GM18499 (cell line): ENCODE measurements around the gene KRI1.
"Not testable (repeated sequence)": the region's sequence is repeated elsewhere in the genome, so short reads cannot be mapped to it uniquely, and the experiment has no call there.

ENCODE experiments used
- ATAC-seq: cut with Tn5 transposase; IDR thresholded peaks from one replicate; pipeline ENCODE4 v1.9.1; 2021; ENCODE audit warnings: moderate number of reproducible peaks; ENCODE audit not compliant: insufficient read depth, unreplicated experiment

Gene KRI1

GRCh38 chr19:10577951-10578350 is 12.1 kb upstream of the KRI1 start:
- no peak for ATAC-seq

- ATAC-seq = no peak
Observed at GRCh38 chr19:10575011-10575716, 9.4 kb upstream of the KRI1 start.

DNA sequence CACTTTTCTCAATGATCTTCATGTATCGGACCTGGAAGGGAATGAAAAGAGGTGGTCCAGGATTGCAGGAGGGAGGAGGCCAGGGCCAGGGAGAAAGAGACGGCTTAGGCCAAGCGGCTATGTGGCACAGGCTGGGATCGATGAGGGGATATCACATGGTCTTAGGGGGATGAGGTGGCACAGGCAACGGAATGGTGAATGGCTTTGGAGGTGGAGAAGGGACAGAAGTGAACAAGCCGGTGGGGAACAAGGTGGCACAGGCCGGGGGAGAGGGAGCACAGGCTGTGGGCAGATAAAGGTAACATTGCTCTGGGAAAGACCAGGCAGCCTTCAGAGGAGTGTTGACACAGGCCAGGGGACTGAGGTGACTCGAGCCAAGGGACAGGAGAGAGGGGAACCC is 8.7 kb upstream of the KRI1 start:
- no peak for ATAC-seq

DNA sequence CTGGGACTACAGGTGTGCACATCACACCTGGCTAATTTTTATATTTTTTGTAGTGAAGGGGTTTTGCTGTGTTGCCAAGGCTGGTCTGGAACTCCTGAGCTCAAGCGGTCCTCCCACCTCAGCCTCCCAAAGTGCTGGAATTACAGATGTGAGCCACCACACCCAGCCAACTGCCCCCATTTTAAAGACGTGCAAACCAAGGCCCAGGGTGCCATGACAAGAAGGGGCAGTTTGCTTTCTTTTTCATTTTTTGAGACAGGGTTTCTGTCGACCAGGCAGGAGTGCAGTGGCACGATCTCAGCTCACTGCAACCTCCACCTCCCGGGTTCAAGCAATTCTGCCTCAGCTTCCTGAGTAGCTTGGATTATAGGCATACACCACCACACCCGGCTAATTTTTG is 8.0 kb upstream of the KRI1 start:
- ATAC-seq = not testable (repeated sequence)

GRCh38 chr19:10568826-10569651 is 3.2 kb upstream of the KRI1 start, which contains the start of gene CDKN2D:
CDKN2D (minus strand) TSS chr19:10568979; CDS start chr19:10568653, 326 bp downstream.
- ATAC-seq = peak; percentile 53

- ATAC-seq = no peak
Observed at GRCh38 chr19:10568062-10568825, 2.4 kb upstream of the KRI1 start.

DNA sequence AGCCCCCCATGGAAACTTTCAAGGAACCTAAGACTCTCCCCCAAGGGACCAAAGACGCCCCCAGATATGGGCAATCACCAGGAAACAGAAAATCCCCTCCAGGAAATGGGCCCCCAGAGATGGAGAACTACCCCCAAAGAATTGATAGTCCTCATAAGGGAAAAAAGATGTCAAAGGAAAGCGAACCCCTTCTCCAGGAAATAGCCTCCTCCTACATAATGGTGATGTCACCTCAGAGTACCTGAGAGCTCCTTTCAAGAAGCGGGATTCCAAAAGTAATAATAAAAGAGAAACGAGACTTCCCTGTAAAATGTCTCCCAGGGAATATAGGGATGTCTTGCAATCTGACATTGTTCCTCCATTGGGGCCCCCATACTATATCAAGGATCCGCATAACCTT is 1.8 kb upstream of the KRI1 start:
- ATAC-seq = no peak

GRCh38 chr19:10566658-10567410 is 1.0 kb upstream of the KRI1 start:
- ATAC-seq = no peak

DNA sequence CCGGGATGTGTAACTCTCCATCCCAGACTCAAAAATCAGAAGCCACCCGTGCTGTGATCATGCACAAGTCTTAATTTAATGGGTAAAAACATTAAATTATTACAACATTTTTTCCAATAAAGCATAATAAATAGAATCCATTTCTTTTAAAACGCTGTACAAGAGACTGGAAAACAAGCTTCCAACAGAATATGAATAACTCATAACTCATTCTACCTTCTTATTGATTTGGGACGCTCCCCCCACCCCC is 523 bp upstream of the KRI1 start:
- ATAC-seq = no peak

GRCh38 chr19:10565028-10565566 is 713 bp downstream of the KRI1 start:
- ATAC-seq = no peak

GRCh38 chr19:10562609-10563008 is 3.2 kb downstream of the KRI1 start:
- no peak for ATAC-seq

- no peak for ATAC-seq
Observed at GRCh38 chr19:10560154-10560553, 5.7 kb downstream of the KRI1 start.

- ATAC-seq = no peak
Observed at GRCh38 chr19:10557603-10558197, 8.1 kb downstream of the KRI1 start.

- no peak for ATAC-seq
Observed at GRCh38 chr19:10555610-10555973, 10.2 kb downstream of the KRI1 start.

DNA sequence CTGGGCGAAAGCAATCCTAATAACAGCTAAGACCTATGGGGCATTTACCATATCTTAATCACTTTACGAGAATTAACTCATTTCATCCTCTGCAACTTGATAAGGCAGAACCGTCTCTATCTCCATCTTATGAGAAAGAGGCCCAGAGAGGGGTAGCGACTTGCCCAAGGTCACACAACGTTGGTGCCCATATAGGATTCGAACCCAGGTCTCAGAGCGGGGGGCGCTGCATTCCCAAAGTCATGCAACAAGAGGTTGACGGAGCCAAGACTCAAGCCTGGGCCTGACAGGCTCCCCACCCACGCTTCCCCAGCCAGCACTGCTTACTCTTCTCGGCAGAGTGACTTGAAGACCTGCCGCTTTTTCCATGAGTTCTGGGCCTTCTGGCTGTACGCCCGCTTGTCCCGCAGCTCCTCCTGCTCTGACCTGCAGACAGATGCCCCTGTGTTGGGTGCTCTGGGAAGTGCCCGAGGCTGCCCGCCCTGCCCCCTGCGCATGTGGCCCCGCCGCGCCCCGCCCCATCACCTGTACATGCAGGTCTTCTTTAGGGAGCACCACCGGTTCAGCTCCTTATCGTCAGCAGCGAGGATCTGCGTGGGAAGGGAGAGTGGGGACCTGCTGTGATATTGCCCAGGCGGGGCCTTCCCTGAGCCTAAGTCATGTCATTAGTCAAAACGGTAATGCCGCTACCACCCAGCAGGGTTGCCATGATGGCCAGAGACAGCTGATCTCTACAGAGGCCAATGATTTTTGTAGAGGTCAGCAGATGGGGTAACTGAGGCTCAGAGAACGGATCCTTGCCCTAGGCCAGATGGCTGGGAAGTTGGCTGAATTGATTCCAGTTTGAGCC is 10.8 kb downstream of the KRI1 start:
- ATAC-seq = no peak

GRCh38 chr19:10553943-10554381 is 11.8 kb downstream of the KRI1 start:
- ATAC-seq = no peak

- no peak for ATAC-seq
Observed at GRCh38 chr19:10553087-10553667, 12.6 kb downstream of the KRI1 start.

- ATAC-seq = no peak
Observed at GRCh38 chr19:10552510-10553053, 13.2 kb downstream of the KRI1 start.
